ENCODE results near the gene COL17A1. TPM values are rescaled to one million over a fixed set of nuclear protein-coding genes. Genes with fewer than 3 reads are reported as not detected.

The COL17A1 gene
- total and polyA plus RNA-seq, 2 experiments from 2014 or later, result 1.1 to 1.3 TPM

- H3K27ac Mint-ChIP-seq, result 0 out of 2 replicates have a peak overlapping the region, but pooled peaks have one; percentile 0
- no peaks in the 10 kb centered on the region for H3K27me3 ChIP-seq (ENCODE audit: insufficient read depth)
- no peaks in the 10 kb centered on the region for H3K36me3 Mint-ChIP-seq (ENCODE audit: low read depth)
- H3K4me1 Mint-ChIP-seq, result peaks cover 18% of the 10 kb centered on the region
- DNase-seq (ENCODE audit: low spot score) (no peak), ATAC-seq (no peak)
- H3F3A ChIP-seq (replicated peaks; ENCODE audit: low read depth), result no peaks in the 10 kb centered on the region
- H3K4me1 ChIP-seq (ENCODE audit: insufficient read depth), result peaks cover 17% of the 10 kb centered on the region
- no peak overlapping the region; the same call in 2 of the 3 replicates for H3K4me3 Mint-ChIP-seq
- TF ChIP-seq ETS1 (IDR thresholded peaks at IDR 0.05), result no peak
- TF ChIP-seq ZNF114 (CRISPR knock-in tag; IDR thresholded peaks at IDR 0.05), result no peak
- no peak for TF ChIP-seq CREB1 (CRISPR knock-in tag; IDR thresholded peaks at IDR 0.05; ENCODE audit: low read depth)
- no peak for TF ChIP-seq EZH2phosphoT487 (IDR thresholded peaks at IDR 0.05; ENCODE audit: unreplicated experiment)
- TF ChIP-seq NANOG (IDR thresholded peaks at IDR 0.05; ENCODE audit: borderline replicate concordance), result no peak
- no peak for TF ChIP-seq STAT1 (IDR thresholded peaks at IDR 0.05; ENCODE audit: unreplicated experiment)
- no peak for TF ChIP-seq POLR2AphosphoS5 (IDR thresholded peaks at IDR 0.05; ENCODE audit: low read depth)
- no peak for TF ChIP-seq ZNF331 (CRISPR knock-in tag; IDR thresholded peaks at IDR 0.05; ENCODE audit: low read depth)
- TF ChIP-seq ZNF462 (CRISPR knock-in tag; IDR thresholded peaks at IDR 0.05), result no peak
- no peak for TF ChIP-seq CTCF (conservative IDR thresholded peaks at IDR 0.05; ENCODE audit: low read depth in 2 of 2)
- TF ChIP-seq REST (IDR thresholded peaks at IDR 0.05; ENCODE audit: unreplicated experiment), result no peak
- H3K27ac ChIP-seq (ENCODE audit: low read depth), result no peak overlapping the region
- H3K9me3 Mint-ChIP-seq, result no peaks in the 10 kb centered on the region
- H3K4me2 ChIP-seq, result peak overlapping the region; percentile 61
- no peaks in the 10 kb centered on the region for H3K36me3 ChIP-seq (ENCODE audit: insufficient read depth)
- peak overlapping the region; percentile 15; the same call in 1 of the 2 replicates for H3K4me3 ChIP-seq
- no peaks in the 10 kb centered on the region for H4K20me1 ChIP-seq (replicated peaks; ENCODE audit: insufficient read depth)
- no peaks in the 10 kb centered on the region for H3K79me2 ChIP-seq (replicated peaks; ENCODE audit: insufficient read depth)
- H3K27me3 Mint-ChIP-seq (ENCODE audit: insufficient read depth, low read depth, poor library complexity), result no peaks in the 10 kb centered on the region
- H2AFZ ChIP-seq, result peak overlapping the region; percentile 95; the same call in 1 of the 2 replicates
- peaks cover 5% of the 10 kb centered on the region for H3K9me2 ChIP-seq (ENCODE audit: insufficient read depth)
These were observed 4.9 kb upstream of the COL17A1 start for GRCh38 chr10:104090611-104091010.
